SU-DHL-6 (cell line): ENCODE results near the gene P2RX6.

Source experiments
- EZH2phosphoT487 ChIP-seq: fragments of 200-600 bp; sonication (generic), shearing (Covaris generic); conservative IDR thresholded peaks from 2 replicates; pipeline ENCODE4 v1.6.1; 2018; ENCODE audit warnings: mild to moderate bottlenecking, antibody characterized with exemption, low read length, moderate library complexity, mixed read lengths
- TF ChIP-seq, protein P1 (sequence below): fragments of 200-600 bp; sonication (generic); IDR thresholded peaks from one replicate; pipeline ENCODE4 v1.5.1; 2017; ENCODE audit warnings: antibody characterized with exemption, mild to moderate bottlenecking, low read length, moderate library complexity; ENCODE audit not compliant: insufficient read depth, poor library complexity, severe bottlenecking

DNA sequence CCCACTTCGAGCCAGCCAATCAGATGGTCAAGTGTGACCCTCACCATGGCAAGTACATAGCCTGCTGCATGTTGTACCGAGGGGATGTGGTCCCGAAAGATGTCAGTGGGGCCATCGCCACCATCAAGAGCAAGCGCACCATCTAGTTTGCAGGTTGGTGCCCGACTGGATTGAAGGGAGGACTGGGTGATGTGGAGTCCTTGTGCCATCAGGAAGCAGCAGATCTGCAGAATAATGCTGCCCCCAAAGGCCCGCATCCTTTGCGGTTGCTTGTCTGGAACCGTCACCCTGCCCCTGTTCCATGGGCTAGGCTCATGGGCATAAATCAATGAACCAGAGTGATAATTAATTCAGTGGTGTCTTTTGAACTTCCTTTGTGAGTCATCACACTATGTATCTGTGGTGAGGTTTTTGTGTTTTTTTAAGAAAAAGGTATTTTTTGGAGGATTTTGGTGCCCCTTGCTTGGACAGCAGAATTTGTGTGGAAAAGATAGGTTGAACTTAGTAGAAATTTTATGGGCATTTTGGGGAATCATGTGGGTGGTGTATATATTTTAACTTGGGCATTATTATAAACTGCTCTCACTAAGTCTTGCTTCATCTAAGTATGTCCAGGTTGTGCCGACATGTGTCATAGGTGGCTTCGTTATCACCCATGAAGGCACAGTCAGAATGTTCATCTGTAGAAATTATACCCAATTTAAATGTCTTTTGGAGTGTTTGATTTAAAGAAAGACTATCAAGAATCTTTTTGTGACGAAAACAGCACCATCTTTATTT, 53.1 kb downstream of the P2RX6 start:
- TF ChIP-seq, protein P1, sequence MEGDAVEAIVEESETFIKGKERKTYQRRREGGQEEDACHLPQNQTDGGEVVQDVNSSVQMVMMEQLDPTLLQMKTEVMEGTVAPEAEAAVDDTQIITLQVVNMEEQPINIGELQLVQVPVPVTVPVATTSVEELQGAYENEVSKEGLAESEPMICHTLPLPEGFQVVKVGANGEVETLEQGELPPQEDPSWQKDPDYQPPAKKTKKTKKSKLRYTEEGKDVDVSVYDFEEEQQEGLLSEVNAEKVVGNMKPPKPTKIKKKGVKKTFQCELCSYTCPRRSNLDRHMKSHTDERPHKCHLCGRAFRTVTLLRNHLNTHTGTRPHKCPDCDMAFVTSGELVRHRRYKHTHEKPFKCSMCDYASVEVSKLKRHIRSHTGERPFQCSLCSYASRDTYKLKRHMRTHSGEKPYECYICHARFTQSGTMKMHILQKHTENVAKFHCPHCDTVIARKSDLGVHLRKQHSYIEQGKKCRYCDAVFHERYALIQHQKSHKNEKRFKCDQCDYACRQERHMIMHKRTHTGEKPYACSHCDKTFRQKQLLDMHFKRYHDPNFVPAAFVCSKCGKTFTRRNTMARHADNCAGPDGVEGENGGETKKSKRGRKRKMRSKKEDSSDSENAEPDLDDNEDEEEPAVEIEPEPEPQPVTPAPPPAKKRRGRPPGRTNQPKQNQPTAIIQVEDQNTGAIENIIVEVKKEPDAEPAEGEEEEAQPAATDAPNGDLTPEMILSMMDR: no peak
- no peak for TF ChIP-seq EZH2phosphoT487
